HAP-1 (cell line): ENCODE results near the gene ZNF490.
"Not testable (repeated sequence)": the region's sequence is repeated elsewhere in the genome, so short reads cannot be mapped to it uniquely, and the experiment has no call there.

Source experiments
- DNase-seq, 2 experiments: peaks; one replicate each; pipeline ENCODE4 v3.0.0-alpha.2; 2016 to 2020; ENCODE audit warnings: low spot score in 2 of 2
- H3K27me3 ChIP-seq: fragments of 250-450 bp; sonication (Bioruptor Pico); 2 replicates; pipeline ENCODE4 v1.5.1; 2020; ENCODE audit warnings: low read depth, mild to moderate bottlenecking, moderate library complexity
- H3K36me3 ChIP-seq: fragments of 250-450 bp; sonication (Bioruptor Pico); replicated peaks from 2 replicates; pipeline ENCODE4 v1.5.1; 2020; ENCODE audit warnings: mild to moderate bottlenecking
- H3K4me1 ChIP-seq: fragments of 250-450 bp; sonication (Bioruptor Pico); 2 replicates; pipeline ENCODE4 v1.5.1; 2020; ENCODE audit warnings: mild to moderate bottlenecking
- H3K4me3 ChIP-seq: fragments of 250-450 bp; sonication (Bioruptor Pico); 2 replicates; pipeline ENCODE4 v1.5.1; 2020; ENCODE audit warnings: mild to moderate bottlenecking, moderate library complexity
- H3K9me3 ChIP-seq: fragments of 250-450 bp; sonication (Bioruptor Pico); 2 replicates; pipeline ENCODE4 v1.5.1; 2020; ENCODE audit warnings: mild to moderate bottlenecking, moderate library complexity
- in situ Hi-C: fragments of 300-500 bp; cut with MboI; formaldehyde crosslinking; loops from 3 replicates; pipeline ENCODE4 v1.14.3; 2020; ENCODE audit warnings: low sequenced_read_pairs, inconsistent platforms, mixed read lengths

The ZNF490 gene

DNA sequence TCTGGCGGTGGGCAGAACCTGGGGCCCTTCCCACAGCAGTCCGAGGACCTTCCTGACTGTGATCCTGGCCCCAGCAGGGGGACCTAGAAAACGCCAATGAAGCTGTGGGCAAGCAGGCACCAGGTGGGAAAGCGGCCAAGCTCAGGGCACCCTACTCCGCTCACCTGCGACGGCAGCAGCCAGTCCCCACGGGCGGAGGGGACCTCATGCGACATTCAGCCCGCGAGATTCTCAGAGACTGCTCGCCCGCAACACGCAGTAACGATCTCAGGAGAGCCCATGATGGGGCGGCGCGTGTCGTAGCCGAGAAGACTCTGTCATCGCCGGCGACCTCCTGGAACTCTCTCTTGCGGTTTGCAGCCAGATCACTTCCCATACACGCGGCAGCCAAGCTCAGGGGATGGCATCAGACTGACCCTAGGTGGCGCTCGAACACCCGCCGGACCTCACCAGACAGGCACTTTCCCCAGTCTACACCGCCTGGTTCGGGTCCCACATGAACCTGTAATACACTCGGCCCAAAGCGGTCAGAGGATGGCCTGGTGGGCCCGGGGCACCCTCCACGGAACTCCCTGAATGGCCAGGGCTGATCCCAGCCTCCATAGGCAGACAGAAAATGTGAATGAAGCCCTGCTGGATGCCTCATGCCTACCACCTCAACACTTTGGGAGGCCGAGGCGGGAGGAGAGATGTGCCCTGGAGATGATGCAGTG, 29.4 kb upstream of the ZNF490 start:
- no peaks in the 10 kb centered on the region for H3K9me3 ChIP-seq
- no peaks in the 10 kb centered on the region for H3K4me1 ChIP-seq
- H3K27me3 ChIP-seq = no peaks in the 10 kb centered on the region
- no peak overlapping the region for H3K4me3 ChIP-seq
- H3K36me3 ChIP-seq = no peaks in the 10 kb centered on the region
- in situ Hi-C loops = no loop called here
- DNase-seq = peak in 1 of 2 experiments; percentile 55

DNA sequence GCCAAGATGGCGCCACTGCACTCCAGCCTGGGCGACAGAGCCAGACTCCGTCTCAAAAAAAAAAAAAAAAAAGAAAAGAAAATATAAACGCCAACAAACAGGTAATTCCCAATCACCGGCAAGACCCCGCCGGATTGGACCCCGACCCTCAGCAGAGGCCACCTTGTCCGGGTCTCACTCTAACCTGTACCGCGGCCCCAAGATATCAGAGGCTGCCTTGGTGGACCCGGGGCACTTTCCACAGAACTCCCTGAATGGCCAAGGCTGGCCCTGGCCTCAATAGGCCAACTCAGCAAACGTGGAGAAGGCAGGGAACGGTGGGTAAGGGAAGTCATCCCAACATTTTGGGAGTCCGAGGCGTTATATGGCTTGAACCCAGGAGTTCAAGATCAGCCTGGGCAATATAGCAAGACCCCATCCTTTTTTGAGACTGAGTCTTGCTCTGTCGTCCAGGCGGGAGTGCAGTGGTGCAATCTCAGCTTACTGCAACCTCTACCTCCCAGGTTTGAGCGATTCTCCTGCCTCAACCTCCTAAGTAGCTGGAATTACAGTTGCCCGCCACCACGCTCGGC, 28.1 kb upstream of the ZNF490 start:
- no peak for DNase-seq
- H3K4me3 ChIP-seq = no peak overlapping the region
- H3K36me3 ChIP-seq = no peaks in the 10 kb centered on the region
- in situ Hi-C loops = no loop called here
- H3K9me3 ChIP-seq = no peaks in the 10 kb centered on the region
- no peaks in the 10 kb centered on the region for H3K4me1 ChIP-seq
- no peaks in the 10 kb centered on the region for H3K27me3 ChIP-seq

- Histone ChIP-seq H3K36me3 (no peaks in the 10 kb centered on the region), H3K4me3 (no peak overlapping the region), H3K27me3 (no peaks in the 10 kb centered on the region), H3K4me1 (no peaks in the 10 kb centered on the region), H3K9me3 (no peaks in the 10 kb centered on the region)
- in situ Hi-C loops = no loop called here
- no peak for DNase-seq
Observed at GRCh38 chr19:12636631-12637030, 26.0 kb upstream of the ZNF490 start.

- Histone ChIP-seq H3K27me3 (no peaks in the 10 kb centered on the region), H3K4me3 (no peak overlapping the region), H3K4me1 (no peaks in the 10 kb centered on the region), H3K9me3 (peaks cover 24% of the 10 kb centered on the region), H3K36me3 (peaks cover 52% of the 10 kb centered on the region)
- in situ Hi-C loops = no loop called here
- no peak for DNase-seq
Observed at GRCh38 chr19:12629215-12629614, 18.6 kb upstream of the ZNF490 start.

GRCh38 chr19:12628040-12629022, 17.7 kb upstream of the ZNF490 start:
- no peaks in the 10 kb centered on the region for H3K27me3 ChIP-seq
- H3K36me3 ChIP-seq = peaks cover 61% of the 10 kb centered on the region
- in situ Hi-C loops = no loop called here
- H3K4me3 ChIP-seq = no peak overlapping the region
- no peak for DNase-seq
- H3K4me1 ChIP-seq = no peaks in the 10 kb centered on the region
- peaks cover 24% of the 10 kb centered on the region for H3K9me3 ChIP-seq

DNA sequence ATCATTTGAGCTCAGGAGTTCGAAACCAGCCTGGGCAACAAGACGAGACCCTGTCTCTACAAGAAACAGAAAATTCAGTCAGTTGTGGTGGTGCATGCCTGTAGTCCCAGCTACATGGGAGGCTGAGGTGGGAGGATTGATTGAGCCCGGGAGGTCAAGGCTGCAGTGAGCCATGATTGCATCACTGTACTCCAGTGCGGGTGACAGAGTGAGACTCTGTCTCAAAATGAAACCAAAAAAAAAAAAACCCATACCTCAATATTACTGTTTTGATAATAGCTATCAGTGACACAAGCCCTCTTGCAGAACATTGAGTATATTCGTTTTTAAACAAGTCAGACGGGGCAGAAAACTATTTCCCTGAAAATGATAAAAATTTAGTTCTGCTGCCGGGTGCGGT, 16.3 kb upstream of the ZNF490 start:
- peaks cover 61% of the 10 kb centered on the region for H3K36me3 ChIP-seq

DNA sequence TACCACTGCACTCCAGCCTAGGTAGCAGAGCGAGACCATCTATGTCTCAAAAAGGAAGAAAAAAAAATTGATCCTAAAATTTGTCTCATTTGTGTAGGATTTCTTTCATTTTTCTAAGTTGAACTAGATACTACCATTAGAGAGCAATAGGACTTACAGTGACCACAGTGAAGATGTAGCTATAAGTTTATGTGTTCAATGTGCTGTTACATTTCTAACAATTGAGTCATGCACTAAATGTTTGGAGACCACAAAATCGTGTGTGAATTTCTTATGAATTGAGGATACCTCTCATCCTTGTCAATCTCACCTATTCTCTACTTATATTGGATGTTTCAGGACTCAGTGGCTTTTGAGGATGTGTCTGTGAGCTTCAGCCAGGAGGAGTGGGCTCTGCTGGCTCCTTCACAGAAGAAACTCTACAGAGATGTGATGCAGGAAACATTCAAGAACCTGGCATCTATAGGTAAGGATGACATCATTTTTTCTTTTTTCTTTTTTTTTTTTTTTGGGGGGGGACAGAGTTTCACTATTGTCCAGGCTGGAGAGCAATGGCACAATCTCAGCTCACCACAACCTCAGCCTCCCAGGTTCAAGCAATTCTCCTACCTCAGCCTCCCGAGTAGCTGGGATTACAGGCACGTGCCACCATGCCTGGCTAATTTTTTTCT, 12.9 kb upstream of the ZNF490 start:
- in situ Hi-C loops = no loop called here
- Histone ChIP-seq H3K27me3 (no peaks in the 10 kb centered on the region), H3K36me3 (peaks cover 52% of the 10 kb centered on the region), H3K4me1 (no peaks in the 10 kb centered on the region), H3K9me3 (peaks cover 20% of the 10 kb centered on the region), H3K4me3 (no peak overlapping the region)
- DNase-seq = no peak

More for the DNA sequence above, 16.3 kb upstream of the ZNF490 start:
- Histone ChIP-seq H3K4me3 (no peak overlapping the region), H3K4me1 (no peaks in the 10 kb centered on the region), H3K27me3 (no peaks in the 10 kb centered on the region), H3K9me3 (peaks cover 24% of the 10 kb centered on the region)
- in situ Hi-C loops = no loop called here
- DNase-seq = no peak

GRCh38 chr19:12621253-12622024, 10.8 kb upstream of the ZNF490 start:
- H3K27me3 ChIP-seq, in situ Hi-C loops, H3K4me1 ChIP-seq, H3K4me3 ChIP-seq, H3K9me3 ChIP-seq, DNase-seq: not testable (repeated sequence)
- peaks cover 38% of the 10 kb centered on the region for H3K36me3 ChIP-seq

DNA sequence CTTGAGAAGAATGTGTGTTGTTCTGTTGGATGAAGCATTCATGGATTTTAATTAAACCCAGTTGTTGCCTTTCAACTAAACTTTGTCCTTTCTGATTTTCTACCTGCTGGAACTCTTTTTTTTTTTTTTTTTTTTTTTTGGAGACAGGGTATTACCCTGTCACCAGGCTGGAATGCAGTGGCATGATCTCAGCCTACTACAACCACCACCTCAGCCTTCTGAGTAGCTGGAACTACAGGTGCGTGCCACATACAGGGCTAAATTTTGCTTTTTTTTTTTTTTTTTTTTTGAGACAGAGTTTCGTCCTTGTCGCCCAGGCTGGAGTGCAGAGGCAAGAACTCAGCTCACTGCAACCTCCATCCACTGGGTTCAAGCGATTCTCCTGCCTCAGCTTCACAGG, 7.0 kb upstream of the ZNF490 start:
- H3K4me3 ChIP-seq = no peak overlapping the region
- H3K27me3 ChIP-seq = no peaks in the 10 kb centered on the region
- in situ Hi-C loops = no loop called here
- no peaks in the 10 kb centered on the region for H3K4me1 ChIP-seq
- no peak for DNase-seq
- H3K36me3 ChIP-seq = peaks cover 21% of the 10 kb centered on the region
- H3K9me3 ChIP-seq = peaks cover 6% of the 10 kb centered on the region

GRCh38 chr19:12611361-12611699, 717 bp upstream of the ZNF490 start:
- H3K9me3 ChIP-seq = no peaks in the 10 kb centered on the region
- H3K27me3 ChIP-seq = no peaks in the 10 kb centered on the region
- H3K4me1 ChIP-seq = peaks cover 5% of the 10 kb centered on the region
- in situ Hi-C loops = no loop called here
- DNase-seq = peak; percentile 74 to 90
- H3K36me3 ChIP-seq = peaks cover 18% of the 10 kb centered on the region
- peak overlapping the region; percentile 93 for H3K4me3 ChIP-seq

DNA sequence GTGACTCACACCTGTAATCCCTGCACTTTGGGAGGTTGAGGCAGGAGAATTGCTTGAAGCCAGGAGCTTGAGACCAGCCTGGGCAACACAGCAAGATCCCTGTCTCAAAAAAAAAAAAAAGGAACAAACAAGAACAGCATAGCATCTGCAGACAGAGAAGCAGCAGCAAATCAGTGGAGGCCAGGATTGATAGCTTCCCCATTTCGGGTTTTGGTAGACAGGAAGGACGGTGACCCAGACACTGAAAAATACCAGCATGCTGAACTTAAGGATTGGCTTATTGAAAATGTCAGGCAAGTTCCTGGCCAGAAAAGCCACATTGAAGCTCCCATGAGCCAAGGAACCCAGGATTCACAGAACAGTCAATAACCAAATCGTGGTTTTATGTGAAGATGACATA, 3.0 kb downstream of the ZNF490 start:
- H3K4me3 ChIP-seq = no peak overlapping the region

DNA sequence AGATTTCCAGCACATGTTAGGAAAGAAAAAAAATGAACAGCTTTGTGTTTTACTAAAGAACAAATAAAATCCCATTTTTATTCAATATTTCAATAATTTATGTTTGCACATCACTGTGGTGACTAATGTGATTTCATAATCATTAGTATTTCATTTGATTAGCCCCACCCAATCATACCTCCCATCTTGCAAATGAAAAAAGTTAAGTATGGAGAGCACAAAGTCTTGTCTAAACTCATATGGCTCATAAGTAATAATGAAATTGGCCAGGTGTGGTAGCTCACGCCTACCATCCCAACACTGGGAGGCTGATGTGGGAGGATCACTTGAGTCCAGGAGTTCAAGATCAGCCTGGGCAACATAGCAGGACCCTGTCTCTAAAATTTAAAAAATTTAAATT, 3.8 kb downstream of the ZNF490 start:
- peaks cover 3% of the 10 kb centered on the region; the same call in 1 of the 2 replicates for H3K36me3 ChIP-seq
- no peak for DNase-seq
- in situ Hi-C loops = no loop called here
- no peaks in the 10 kb centered on the region for H3K27me3 ChIP-seq
- H3K4me1 ChIP-seq = peaks cover 3% of the 10 kb centered on the region
- H3K4me3 ChIP-seq = no peak overlapping the region
- H3K9me3 ChIP-seq = no peaks in the 10 kb centered on the region

More for the DNA sequence above, 3.0 kb downstream of the ZNF490 start:
- Histone ChIP-seq H3K9me3 (no peaks in the 10 kb centered on the region), H3K27me3 (no peaks in the 10 kb centered on the region), H3K4me1 (peaks cover 5% of the 10 kb centered on the region), H3K36me3 (peaks cover 3% of the 10 kb centered on the region; the same call in 1 of the 2 replicates)
- in situ Hi-C loops = no loop called here
- no peak for DNase-seq

- no peaks in the 10 kb centered on the region; the same call in 1 of the 2 replicates for H3K36me3 ChIP-seq
- H3K4me3 ChIP-seq = no peak overlapping the region
- H3K4me1 ChIP-seq = no peaks in the 10 kb centered on the region
- DNase-seq = peak in 1 of 2 experiments; percentile 17
- no peaks in the 10 kb centered on the region for H3K27me3 ChIP-seq
- H3K9me3 ChIP-seq = no peaks in the 10 kb centered on the region
- in situ Hi-C loops = no loop called here
Observed at GRCh38 chr19:12603714-12604113, 6.9 kb downstream of the ZNF490 start.
